Uterus (tissue), 2 donors: ENCODE data around the gene AP3B1.

Experiments
- CTCF ChIP-seq, 4 experiments: fragments of 200-600 bp in 2 of 4; fragments of 450-650 bp in 2 of 4; sonication (generic) in 2 of 4; IDR thresholded peaks; one replicate each; pipeline ENCODE4 v1.5.1; 2016 to 2019; ENCODE audit warnings: antibody characterized with exemption in 4 of 4, mild to moderate bottlenecking in 2 of 4, moderate library complexity in 1 of 4
- POLR2A ChIP-seq, 2 donors: fragments of 450-650 bp; IDR thresholded peaks; one replicate each; pipeline ENCODE4 v1.6.1; 2016; ENCODE audit warnings: antibody characterized with exemption in 2 of 2, mild to moderate bottlenecking in 1 of 2, moderate library complexity in 1 of 2

GRCh38 chr5:78063495-78063894 lies 231.0 kb downstream of the AP3B1 start:
- TF ChIP-seq CTCF (IDR thresholded peaks at IDR 0.05), result no peak
- no peak for TF ChIP-seq POLR2A (IDR thresholded peaks at IDR 0.05)
